ENCODE data around the gene PDE7B.

PDE7B gene

DNA sequence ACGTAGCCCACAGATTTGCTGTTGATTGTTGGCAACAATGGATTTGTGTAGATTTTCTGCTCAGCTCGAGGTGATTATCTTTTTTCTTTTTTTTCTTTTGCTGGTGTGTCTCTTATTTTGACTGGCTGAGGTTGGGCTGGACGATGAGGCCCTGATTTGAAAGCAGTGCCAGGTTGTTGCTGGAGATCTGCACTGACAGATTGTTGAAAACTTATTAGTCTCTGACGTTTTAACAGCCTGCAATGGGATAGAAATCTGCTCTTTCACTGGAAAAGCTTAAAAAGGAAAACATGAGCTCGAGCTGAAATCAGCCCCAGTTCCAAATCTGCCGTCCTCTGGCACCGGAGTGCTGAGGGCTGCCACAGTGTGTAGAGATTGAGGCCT lies 87.7 kb downstream of the PDE7B start:
- no peak for DNase-seq

DNA sequence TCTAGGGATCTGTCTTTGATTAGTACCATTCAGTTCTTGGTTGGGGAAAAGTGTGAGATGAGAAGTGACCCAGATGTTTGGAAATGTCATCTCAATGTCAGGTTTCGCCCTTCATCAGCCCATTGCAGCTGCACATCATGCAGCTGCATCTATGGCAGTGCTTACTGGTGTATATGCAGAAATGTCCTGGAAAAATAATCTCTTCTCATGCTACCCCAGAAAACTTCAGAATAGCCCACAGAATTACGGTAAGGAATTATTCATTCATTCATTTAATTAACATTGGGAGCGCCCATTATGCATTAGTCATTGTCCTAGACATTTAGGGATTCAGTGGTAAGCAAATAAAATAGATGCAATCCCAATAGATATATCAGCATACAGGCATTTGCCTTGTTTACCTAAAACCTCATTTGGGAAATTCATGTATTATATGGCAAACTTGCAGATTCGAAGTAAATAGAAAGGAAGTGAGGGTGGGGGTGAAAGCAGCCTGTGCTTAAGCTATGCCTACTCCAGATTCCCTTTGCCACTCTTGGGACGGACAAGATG lies 89.2 kb downstream of the PDE7B start:
- DNase-seq = no peak

DNA sequence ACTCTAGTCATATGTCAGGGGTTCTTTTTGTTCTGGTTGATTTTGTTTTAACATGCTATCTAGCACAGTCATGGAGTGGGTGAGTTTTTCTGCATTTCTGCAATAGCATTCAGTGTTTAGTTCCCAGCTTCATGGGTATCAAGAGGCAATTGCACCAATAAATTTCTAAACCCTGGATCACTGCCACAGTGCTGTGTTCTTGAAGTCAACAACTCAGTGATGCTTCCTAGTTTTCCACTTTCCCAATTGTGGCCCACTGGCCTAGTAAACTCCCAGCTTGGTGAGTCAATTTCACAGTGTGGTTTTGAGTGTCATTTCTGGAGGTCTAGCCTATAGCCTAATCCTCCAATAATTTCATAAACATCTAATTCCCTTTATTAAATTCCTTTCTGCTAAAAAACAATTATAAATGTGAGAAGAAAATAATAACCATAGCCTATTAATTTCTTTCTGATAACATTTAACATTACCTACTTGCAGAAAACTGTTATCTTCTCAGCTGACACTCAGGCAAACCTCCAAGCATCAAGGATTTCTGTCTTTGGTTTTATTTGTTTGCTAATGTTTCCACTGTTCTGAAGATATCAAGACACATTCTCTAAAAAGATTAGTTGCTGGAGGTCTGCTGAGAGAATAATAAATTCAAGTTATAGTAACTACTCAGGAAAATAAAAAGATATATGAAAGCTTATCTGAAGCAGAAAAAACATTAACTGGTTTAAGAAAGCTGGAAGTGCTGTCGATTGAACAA lies 89.9 kb downstream of the PDE7B start:
- DNase-seq = no peak

DNA sequence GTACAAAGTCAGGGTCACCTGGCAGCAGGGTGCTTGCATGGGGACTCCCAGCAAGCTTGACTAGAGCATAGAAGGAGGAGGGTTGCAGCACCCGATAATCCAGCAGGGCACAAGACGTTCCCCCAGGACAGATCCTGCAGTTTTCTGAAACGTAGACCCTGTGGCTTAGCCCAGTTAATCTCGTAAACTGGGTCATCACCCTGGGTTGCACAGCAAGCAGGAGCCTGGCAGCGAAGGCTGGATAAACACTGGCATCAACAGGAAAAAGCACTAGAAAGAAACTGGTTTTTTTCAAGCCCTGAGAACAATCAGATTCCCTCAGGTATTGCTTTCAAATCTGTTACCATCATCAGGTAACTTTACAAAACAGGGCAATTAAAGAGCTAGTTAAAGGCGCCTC lies 92.6 kb downstream of the PDE7B start:
- DNase-seq = no peak

DNA sequence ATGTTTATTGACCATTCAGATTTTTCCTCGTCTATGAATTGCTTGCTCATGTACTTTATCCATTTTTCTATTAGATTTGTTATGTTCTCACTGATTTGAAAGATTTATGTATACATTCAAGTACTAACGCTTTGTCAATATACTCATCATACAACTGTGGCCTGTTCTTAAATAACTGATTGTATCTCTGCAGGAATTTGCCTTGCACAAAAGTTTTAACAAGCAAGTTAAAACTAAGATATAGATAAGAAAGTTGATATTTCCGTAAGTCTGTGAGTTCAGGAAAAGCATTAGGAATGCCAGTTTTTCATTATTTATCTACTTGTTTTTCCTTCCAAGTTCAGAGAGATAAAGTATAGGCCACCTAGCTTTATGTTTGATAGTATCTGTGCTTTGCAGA lies 95.2 kb downstream of the PDE7B start:
- DNase-seq = no peak

DNA sequence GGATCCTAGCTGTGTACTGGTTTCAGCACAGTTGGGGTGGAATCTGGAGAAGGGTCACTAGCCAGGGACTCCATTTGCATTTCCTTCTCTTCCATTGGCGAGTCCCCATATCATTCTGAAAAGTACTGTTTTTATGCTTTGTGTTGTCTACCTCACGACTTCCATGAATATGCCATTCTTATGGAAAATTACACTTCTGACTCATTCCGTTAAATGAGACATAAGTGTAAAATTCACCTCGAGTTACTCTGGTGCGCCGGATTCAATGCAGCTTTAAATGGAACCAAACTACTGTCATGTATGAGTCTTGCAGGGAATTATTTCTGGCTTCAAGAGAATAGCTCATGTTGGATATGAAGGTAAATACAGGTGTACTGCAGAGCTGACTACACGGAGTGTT lies 99.2 kb downstream of the PDE7B start:
- no peak for DNase-seq

DNA sequence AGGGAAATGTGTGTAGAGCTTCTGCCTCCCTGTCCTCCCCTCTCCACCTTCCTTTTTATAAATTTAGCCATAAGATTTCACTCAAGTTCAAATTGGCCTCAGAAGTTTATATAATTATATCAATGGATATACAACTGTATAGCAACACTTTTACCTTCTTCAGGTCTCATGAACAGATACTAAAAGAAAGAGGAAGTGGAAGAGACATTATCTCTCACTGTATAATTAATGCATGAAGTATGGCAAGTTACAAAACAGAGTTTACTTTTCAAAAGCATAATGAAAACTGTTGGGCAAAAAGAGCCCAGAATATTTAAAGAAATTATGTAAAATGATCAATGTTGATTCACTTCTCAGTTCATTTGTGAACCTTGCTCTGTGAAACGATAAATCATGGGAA lies 99.7 kb downstream of the PDE7B start:
- DNase-seq = no peak

DNA sequence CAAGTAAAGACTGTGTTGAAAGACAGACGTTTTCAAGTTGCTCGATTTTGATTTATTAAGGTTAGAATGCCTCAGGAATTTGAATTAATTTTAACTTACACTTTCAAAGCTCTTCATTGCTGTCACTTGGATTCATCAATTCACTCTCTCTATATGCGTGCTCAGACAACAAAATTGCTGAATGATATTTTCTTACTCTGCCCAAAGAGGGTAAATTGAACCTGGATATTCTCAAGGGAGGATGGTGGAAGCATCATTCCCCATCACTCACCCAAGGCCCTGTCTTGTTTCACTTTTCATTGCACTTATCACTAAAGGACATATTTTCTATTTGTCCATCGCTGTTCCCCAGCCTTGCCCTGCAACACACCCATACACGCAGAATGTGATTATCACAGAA lies 102.3 kb downstream of the PDE7B start:
- no peak for DNase-seq

DNA sequence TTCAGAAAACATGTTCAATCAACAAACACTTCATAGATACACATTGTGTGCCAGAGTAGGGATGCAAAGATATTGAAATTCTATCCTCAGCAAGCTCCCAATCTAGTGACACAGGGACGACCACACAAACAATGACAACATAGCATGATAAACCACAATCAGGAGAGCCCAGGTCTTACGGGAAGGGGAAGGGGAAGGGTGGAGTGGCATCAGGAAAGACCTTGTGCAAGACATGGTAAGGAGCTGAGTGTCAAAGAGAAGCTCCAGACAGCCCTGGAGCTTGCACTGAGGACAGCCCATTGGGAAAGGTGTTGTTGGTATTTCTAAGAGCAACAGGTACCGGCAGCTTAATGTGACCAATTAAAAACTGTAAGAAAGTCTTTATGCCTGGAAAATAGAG lies 103.6 kb downstream of the PDE7B start:
- no peak for DNase-seq

DNA sequence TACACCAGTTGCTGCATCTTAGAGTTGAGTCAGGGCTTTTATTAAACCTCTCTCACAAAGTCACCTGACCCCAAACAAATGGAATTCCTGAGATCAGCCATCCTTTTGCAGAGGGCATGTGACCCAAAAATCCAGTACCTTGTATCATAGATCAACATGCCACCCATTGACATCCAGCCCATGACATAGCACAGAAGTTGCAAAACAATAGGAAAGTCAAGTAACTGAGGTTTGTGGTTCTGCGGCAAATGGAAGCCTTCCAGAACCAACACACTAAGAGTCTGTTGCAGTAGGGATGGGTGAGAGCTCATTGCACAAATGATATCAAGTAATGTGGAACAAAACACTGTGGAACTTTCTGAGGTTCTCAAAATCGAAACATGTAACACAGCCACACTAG lies 111.2 kb downstream of the PDE7B start:
- DNase-seq = no peak

DNA sequence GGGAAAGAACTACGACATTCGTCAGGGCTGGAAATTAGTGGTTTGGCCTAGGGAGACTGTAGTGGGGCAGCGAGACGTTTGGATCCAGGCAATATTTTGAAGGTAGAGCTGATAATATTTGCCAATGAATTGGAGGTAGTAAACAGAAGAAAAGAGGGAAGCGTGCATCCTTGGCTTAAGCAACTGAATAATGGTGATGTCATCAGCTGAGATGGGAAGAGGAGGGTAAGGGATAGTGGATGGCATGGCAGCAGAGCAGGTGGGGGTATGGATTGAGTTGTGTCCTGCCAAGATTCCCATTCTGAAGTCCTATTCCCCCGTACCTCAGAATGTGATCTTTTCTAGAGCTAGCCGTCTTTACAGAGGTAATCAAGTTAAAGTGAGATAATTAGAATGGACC lies 119.2 kb downstream of the PDE7B start:
- no peak for DNase-seq

DNA sequence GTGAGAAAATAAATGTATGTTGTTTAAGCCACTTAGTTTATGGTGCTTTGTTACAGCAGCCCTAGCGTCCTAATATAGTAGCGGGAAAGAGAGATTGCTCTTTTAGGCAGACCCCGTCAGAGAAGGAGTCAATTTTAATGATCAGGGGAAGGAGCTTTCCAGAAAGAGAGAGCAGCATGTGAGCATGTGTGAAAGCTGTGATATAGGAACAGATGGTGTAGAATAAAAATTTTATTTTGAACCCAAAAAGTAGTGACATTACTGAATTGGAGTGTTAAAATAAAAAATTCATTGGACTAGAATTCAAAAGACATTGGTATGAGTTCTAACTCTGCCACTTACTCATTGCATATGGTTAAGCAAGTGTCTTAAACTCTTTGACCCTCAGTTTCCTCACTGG lies 119.8 kb downstream of the PDE7B start:
- no peak for DNase-seq

DNA sequence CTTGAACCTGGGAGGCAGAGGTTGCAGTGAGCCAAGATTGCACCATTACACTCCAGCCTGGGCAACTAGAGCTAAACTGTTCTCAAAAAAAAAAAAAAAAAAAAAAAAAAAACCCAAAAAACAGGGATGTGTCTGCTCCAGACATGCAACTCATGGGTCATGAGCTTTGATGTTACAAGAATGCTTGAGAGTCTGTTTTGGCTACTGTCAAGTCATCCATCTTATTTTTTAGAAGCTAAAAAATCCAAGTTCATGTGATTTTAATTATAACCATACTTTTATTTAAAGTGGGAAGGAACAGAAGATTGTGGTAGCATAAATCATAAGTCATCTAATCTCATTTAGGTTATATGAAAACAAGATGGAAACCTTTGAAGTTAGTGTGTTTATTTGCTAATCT lies 120.6 kb downstream of the PDE7B start:
- no peak for DNase-seq

DNA sequence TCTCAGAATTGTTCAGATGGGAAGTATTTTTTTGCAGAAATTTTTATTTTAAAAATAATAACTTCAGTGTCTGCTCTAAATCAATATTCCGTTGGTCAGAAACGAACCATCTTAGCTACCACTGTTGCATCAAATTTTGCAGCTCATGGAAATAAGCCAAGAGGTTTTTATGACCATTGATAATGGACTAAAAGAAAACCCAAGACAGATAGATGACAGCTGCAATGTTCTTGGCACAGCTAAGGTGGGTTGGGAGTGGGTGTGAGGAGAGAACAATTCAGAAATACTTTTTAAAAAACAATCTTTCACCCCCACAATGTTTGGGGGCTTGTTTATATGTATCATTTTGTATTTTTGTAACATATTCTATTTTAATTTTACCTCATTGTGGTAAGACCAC lies 121.1 kb downstream of the PDE7B start:
- DNase-seq = no peak

DNA sequence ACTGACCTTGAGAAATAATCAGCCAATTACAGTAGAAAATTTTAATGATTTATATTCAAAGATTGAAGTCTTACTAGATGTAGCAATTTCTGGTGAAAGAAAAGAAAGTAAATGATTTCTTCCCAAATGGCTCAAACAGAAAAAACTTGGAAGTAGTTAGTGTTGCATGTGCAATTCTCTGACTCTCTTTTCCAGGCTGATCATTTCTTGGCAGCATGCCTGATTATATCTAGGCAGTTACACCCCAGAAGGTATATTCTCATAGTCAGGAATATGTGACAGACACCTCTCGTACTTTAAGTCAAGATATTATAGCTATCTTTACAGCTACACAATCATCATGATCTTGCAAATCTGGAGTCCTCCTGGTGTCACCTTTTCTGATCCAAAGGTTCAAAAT lies 122.9 kb downstream of the PDE7B start:
- DNase-seq = no peak

DNA sequence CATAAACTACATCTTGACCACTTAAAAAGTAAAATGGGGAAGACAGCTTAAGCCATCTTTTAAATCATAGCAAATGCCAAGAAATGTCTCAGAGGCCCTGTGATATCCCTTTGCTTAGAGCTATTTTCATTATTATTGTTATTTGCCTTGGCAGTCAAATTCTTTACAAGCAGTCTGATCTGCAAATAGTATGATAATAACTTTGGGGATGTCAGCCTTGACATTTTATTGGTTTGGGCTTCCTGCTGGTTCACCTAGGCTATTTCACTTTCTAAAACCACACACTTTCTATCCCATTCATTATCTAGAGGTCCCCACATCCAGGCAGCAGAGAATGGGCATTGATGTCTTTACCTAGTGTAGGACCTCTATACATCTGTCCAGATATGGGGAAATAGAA lies 125.1 kb downstream of the PDE7B start:
- no peak for DNase-seq

DNA sequence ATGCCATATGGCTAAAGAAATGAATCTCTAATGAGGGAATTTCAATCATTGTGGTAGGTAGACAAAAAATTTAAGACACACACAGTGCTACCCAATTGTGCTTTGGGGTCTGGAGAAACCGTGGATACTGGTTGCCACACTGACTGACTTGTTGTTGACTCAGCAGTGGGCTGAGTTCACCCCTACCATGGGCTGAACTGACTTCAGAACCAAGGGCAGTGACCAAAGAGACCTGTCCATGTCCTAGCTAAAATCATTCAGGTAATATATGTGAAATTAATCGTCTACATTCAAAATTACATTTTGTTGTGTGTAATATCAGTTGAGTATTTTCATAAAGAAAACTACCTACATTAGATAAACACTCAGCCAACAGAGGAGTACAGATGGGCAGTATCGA lies 131.6 kb downstream of the PDE7B start:
- DNase-seq = no peak

DNA sequence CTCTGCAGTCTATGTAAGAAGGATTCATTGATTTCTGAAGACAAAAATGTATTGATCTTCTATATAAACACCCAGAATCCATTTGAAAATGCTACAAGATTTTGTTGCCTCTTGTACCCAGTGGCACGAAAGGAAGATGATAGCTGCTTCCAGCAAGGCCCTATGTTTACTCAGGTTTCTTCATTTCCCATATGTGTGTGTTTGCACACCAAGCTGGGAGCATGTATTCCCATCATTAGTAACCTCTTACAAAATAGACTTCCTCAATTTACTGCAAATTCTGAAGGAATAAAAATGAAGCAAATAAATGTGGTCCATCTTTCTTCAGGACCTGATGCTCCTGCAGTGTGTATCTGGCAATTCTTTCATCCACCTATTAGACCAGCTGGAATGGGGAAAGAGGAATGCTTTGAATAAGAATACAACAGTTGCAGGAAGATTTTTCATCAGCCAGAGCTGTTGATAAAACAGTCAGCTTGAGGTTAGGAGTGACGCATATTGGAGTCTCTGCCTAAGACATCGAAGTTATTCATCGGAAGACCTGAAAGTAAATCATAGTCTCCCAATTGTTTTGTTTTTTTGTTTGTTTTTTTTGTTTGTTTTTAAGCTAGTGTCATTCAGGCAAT lies 132.3 kb downstream of the PDE7B start:
- DNase-seq = no peak

DNA sequence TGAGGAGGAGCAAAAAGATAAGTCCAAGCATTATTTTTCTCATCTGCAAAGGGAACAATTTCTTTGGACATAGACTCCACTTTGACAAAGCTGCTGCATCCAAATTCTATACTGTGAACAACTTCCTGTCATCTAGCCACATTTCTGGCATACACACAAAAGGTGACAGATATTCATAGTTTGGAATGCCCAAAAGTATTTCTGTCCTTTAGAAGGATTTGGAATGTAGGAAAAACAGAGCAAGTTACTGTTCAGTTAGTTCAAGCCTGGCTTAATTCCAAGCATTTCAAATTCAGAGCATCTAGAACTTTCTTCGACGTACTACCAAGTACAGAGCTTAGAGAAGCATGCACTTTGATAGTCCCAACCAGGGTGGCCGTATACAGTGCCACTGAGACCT lies 134.0 kb downstream of the PDE7B start:
- DNase-seq = no peak

DNA sequence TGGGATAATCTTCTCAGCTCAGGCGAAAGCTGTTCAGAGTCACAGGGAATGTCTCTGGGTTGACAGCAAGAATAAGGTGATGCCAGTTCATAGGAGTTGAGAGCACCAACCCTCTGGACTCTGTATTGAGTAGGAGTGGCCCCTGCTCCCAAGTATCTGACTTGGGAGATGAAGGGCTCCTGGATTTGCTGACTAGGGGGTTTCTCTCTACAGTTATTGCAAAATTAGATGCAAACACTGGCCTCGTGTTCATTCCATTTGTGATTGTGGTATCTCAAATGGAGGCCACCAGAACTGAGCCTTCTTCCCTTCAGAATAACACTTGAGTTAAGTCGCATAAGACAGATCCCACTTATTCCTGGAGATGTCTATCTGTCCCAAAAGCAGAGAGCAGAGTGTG lies 135.7 kb downstream of the PDE7B start:
- no peak for DNase-seq

DNA sequence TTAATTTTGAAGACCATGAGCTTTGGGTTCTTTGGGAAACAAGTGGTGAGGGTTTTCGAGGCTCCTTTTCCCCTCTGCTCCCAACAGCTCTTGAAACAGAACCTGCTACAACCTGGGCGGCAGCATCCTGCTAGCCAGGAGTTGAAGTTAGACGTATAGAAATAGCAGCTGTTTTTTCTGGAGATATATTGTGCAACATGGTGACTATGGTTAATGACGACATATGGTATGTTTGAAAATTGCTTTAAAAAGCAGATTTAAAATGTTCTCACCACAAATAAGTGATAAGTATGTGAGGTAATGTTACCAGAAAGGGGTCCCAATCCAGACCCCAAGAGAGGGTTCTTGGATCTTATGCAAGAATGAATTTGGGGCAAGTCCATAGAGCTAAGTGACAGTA lies 138.9 kb downstream of the PDE7B start:
- no peak for DNase-seq

DNA sequence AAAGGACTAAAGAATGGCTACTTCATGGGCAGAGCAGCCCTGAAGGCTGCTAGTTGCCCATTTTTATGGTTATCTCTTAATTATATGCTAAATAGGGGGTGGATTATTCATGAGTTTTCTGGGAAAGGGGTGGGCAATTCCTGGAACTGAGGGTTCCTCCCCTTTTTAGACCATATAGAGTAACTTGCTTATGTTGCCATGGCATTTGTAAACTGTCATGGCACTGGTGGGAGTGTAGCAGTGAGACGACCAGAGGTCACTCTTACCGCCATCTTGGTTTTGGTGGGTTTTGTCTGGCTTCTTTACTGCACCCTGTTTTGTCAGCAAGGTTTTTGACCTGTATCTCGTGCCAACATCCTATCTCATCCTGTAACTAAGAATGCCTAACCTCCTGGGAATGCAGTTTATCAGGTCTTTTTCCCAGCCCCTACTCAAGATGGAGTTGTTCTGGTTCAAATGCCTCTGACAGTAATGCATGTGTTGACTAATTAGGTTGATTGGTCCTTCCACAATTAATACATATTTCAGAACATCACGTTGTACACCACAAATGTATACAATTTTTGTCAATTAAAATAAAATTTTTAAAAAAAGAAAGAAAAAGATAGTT lies 139.5 kb downstream of the PDE7B start:
- DNase-seq = no peak

DNA sequence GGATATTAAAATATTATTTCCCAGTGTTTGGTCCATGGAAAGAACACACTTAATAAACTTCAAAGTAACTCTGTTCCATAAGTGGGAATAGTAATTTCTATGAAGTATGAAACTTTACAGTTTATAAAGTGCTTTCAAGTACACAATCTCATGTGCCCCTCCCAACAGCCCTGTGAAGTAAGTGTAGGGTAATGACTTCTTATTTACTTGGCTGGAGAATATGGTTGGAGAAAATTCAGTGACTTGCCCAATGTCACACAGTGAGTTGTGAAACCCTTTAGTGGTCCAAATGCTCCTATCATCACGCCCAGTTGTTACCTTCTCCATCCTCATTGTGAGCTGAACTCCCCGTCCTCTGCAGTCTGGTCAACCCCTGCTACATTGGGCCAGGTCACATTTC lies 141.2 kb downstream of the PDE7B start:
- no peak for DNase-seq

DNA sequence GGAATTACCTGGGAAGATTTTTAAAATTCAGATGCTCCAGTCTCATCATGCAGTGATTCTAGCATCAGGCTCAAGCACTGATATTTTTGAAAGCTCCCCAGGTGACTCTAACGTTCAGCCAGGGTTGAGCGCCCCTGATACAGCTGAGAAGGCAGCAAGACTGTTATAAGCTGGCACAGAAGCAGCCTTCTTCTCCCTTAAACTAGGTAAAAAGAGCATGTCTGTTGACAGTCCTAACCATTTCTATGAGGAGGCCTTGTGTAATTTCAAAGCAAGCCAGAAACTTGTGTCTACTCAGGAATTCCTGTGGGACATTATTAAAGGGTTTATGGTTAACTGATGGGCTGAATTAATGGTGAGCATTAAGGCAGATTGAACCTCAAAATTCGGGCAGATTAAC lies 141.9 kb downstream of the PDE7B start:
- no peak for DNase-seq

Data from CD4-positive, alpha-beta T cell treated with Interleukin-21 for 1 hour (primary cell).